ENCODE measurements around the gene CD226.

The CD226 gene

DNA sequence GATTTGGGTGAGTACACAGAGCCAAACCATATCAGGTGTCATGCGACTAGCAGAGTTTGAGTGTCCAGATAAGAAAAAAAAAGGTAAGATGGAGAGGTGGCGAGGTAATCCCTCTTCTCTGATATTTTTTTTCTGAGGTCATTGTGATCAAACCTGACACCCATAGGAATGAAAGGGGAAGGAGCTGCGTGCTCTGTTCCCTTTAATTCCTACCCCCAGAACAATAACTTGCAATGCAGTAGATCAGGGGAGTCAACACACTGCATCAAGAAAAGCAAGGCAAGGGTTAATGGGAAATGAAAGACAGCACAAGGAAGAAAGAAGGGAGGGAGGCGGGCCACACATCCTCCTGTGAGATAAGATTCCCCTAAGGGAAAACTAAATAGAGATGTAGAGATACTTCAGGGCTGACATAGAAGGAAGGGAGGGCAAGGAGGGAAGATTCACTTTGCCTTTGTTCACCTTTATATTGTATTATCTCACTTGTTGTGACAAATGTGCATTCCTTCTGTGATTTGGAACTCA, 132.8 kb downstream of the CD226 start:
- no peak overlapping the region for H3K4me3 ChIP-seq (ENCODE audit: low read length)
- TF ChIP-seq ZNF274 (IDR thresholded peaks at IDR 0.05; ENCODE audit: low read depth, low read length), result no peak

DNA sequence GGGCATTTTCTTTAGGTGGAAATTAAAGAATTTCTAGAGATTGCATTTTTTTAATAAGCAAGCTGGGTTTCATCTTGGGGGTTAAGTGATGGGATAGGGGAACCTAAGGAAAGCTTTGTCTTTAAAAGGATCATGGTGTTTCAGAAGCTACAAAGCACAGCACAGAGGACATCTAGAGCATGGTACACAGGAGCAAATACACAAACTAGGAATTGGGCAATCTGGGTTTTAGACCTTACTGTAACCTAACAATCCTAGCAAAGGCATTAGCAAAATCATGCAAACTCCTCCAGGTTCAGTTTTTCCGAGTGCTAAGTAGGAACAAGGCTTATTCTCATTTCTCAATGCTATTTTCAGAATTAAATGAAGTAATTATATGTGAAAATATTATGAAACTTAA, 134.1 kb downstream of the CD226 start:
- no peak overlapping the region for H3K4me3 ChIP-seq (ENCODE audit: low read length)
- no peak for TF ChIP-seq ZNF274 (IDR thresholded peaks at IDR 0.05; ENCODE audit: low read depth, low read length)

DNA sequence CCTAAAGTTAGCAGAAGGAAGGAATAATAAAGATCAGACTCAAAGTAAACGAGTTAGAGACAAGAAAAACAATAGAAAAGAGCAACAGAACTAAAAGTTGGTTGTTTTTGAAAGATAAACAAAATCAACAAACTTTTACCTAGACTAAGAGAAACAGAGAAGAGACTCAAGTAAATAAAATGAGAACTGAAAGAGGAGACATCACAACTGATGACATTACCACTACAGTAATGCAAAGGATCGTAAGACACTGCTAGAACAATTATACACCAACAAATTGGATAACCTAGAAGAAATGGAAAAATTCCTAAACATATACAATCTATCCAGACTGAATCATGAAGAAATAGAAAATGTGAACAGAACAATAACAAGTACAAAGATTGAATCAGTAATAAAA, 139.3 kb downstream of the CD226 start:
- no peak for TF ChIP-seq ZNF274 (IDR thresholded peaks at IDR 0.05; ENCODE audit: low read depth, low read length)

GRCh38 chr18:69804776-69805501, 142.7 kb downstream of the CD226 start:
- no peak for TF ChIP-seq ZNF274 (IDR thresholded peaks at IDR 0.05; ENCODE audit: low read depth, low read length)
- H3K4me3 ChIP-seq (ENCODE audit: low read length), result no peak overlapping the region

More for the DNA sequence above, 139.3 kb downstream of the CD226 start:
- H3K4me3 ChIP-seq (ENCODE audit: low read length), result no peak overlapping the region
